Measurements from ENCODE around the gene CLINT1.
"Not testable (repeated sequence)": the region's sequence is repeated elsewhere in the genome, so short reads cannot be mapped to it uniquely, and the experiment has no call there.

CLINT1 gene

GRCh38 chr5:157858527-157859226 is at the start of gene CLINT1:
Gene CLINT1, minus strand, starts transcription at chr5:157859145. Its CDS starts 175 bp downstream, at chr5:157858970.
- peak within 1 kb of the TSS; percentile 89 for H3K4me3 ChIP-seq (ENCODE audit: low read depth, low read length)

DNA sequence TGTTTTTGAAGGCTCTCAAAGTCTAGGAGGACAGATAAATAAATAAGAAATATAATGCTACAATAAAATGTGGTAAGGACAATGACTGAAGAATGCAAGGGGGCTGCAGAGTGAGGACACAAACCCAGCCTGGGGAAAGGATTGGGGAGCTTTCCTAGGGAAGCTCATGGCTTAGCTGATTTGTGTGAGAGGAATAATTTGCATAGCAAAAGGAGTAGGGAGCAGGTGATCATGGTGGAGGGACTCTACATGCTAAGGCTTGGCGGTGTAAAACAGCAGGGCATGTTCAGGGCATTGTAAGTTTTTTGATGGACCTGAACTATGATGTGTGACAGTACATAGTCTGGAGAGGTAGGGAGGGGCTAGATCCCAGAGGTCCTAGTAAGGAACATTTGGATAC is 49.5 kb upstream of the CLINT1 start:
- no peak overlapping the region for H3K4me3 ChIP-seq (ENCODE audit: low read depth, low read length)

DNA sequence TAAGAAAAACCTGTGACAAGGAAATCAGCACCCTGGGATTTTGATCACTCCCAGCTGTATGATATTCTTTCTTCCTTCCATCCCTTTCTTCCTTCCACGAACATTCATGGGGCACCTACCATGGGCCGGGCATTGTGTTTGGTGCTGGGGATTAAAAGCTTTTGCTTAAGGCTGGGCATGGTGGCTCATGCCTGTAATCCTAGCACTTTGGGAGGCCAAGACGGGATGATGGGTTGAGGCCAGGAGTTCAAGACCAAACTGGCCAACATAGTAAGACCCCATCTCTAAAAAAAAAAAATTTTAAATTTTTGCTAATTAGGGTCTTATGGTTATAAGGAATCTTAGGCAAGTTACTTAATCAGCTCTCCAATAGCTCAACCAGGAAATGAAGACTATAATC is 48.5 kb upstream of the CLINT1 start:
- no peak overlapping the region for H3K4me3 ChIP-seq (ENCODE audit: low read depth, low read length)

DNA sequence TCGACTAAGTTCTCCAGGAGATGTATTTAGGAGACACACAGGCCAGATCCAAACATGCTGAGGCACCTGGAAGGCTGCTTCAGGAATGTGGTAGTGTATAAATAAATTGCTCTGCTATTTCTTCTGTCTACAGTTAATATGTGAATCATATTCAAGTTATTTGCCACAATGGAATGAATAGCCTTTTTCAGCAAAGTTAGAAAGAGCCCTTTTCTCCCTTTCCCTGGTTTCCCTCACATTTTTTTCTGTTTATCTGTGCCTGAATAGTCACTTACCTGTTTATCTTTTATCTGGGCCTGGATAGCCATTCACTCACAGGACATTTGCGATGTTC is 44.1 kb upstream of the CLINT1 start:
- H3K4me3 ChIP-seq (ENCODE audit: low read depth, low read length): no peak overlapping the region

DNA sequence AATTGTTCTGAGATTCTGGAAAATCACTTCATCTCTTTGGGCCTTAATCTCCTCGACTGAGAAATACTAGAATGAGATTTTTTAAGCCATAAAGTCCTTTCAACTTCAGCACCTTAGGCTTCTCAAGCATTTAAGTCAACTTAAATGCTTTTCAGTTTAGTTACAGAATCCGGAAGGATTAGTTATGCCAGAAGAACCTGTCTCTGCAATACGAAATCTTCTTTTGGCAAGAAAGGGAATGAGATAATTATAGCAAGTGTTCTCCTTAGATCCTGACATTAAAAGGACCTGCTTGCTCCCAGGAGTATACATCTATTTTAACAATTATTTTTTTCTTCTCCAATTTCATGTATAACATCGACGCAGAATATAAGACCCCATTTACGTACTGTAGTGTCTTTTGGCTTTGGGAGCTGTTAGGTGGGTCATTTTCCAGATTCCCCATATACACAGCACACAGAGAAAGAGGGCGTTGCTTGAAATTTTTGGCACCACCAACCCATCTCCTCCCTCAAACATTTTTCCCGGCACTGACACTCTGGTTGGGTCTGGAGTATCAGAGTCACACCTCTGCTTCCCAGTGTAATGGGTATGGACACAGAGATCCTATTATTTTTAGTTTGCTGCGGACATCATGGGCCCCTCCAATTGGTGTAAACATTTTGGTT is 43.6 kb upstream of the CLINT1 start:
- H3K4me3 ChIP-seq (ENCODE audit: low read depth, low read length): no peak overlapping the region

DNA sequence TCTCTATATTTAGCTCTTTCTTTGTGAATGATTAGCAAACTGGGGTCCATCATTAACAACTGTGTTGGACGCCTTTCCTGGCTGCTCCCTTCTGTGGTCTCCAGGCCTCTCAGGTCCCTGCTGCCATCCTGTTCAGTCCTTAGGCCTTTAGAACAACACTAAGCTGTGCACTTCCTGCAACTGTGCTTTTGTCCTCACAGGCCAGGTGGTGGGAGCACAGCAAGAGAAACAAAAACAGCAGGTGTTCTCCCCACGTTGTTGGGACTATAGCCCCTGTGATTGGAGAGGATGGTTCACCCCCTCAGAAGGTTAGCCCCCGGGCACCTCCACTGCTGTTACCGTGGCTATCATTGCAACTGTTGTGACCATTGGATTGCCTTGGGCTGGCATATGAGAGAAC is 41.7 kb upstream of the CLINT1 start:
- H3K4me3 ChIP-seq (ENCODE audit: low read depth, low read length): no peak overlapping the region

DNA sequence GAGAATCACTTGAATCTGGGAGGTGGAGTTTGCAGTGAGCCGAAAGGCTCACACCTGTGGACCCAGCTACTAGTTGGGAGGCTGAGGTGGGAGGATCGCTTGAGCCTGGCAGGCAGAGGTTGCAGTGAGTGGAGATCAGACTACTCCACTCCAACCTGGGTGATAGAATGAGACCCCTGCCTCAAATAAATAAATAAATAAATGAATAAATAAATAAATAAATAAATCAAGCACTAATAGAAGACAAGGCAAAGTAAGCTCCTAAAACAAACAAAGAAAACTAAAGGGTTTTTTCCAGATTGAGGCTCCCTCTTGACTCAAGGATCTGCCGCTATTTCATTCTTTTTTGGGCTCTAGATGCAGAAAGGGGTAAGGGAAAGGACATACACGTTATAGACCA is 34.7 kb upstream of the CLINT1 start:
- no peak overlapping the region for H3K4me3 ChIP-seq (ENCODE audit: low read depth, low read length)

DNA sequence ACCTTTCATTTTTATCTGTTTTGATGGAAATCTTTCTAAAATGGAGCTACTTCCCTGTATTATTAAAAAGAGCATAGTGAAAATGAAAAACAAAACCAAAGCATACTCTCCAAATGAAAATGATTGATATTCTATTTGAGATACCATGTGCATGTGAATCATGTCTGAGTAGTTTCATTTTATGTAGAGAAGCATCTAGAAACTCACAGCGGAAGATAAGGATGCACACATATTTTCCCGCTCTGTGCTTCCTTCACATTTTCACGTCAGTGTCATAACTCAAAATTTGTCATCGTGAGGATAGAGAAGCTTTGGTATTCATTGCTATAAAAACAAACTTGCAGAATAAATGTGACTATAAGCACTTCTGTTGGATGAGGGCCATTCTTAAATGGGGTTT is 34.0 kb upstream of the CLINT1 start:
- no peak overlapping the region for H3K4me3 ChIP-seq (ENCODE audit: low read depth, low read length)

- H3K4me3 ChIP-seq (ENCODE audit: low read depth, low read length): no peak overlapping the region
These were observed 32.1 kb upstream of the CLINT1 start for GRCh38 chr5:157890836-157891597.

DNA sequence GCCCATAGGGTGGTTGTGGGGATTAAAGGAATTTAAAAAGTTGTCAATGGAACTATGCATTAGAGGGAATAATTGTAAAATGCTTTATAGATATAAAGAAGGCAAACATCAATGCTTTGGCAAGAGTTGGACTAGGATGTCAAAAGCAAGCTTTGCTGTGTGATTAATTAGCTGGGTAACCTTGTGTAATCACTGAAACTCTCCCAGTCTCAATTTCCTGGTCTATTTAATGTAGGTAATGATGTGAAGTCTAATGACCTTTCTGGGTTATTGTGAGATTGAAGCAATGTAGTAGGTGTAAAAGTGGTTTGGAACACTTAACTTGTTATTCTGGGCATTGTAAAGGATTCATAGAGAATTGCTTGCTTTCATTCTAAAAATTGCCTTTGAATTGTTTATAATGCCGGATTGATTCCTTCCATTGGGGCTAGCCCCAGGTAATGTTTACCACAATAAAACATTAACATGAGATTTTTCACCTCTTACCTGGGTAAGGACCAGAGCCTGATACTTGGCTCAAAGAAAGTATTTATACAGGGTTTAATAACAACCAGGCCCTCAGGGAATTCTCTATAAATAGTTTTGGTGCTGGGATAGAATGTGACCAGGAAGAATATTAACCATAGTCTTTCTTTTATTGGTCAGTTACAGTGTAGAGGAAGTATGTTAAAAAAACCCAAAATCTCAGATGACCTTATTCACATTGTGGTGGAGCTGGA is 30.0 kb upstream of the CLINT1 start:
- no peak overlapping the region for H3K4me3 ChIP-seq (ENCODE audit: low read depth, low read length)

GRCh38 chr5:157886796-157887380 is 27.9 kb upstream of the CLINT1 start:
- no peak overlapping the region for H3K4me3 ChIP-seq (ENCODE audit: low read depth, low read length)

DNA sequence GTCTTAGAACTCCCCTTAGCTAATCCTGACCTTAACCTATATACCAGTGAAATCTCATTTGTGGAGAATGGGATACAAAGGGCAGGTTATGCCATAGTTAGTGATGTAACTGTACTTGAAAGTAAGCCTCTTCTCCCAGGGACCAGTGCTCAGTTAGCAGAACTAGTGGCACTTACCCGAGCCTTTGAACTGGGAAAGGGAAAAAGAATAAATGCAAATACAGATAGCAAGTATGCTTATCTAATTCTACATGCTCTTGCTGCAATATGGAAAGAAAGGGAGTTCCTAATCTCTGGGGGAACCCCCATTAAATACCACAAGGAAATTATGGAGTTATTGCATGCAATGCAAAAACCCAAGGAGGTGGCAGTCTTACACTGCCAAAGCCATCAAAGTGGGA is 26.1 kb upstream of the CLINT1 start:
- H3K4me3 ChIP-seq (ENCODE audit: low read depth, low read length): not testable (repeated sequence)

DNA sequence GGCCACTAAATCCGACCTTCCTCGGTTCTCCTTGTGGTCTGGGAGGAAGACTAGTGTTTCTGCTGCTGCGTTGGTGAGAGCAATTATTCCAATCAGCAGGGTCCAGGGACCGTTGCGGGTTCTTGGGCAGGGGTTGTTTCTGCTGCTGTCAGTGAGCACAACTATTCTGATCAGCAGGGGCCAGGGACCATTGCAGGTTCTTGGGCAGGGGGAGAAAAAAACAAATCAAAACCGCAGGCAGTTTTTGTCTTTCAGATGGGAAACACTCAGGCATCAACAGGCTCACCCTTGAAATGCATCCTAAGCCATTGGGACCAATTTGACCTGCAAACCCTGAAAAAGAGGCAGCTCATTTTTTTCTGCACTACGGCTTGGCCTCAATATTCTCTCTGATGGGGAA is 22.6 kb upstream of the CLINT1 start:
- not testable (repeated sequence) for H3K4me3 ChIP-seq (ENCODE audit: low read depth, low read length)

GRCh38 chr5:157877821-157878220 is 18.9 kb upstream of the CLINT1 start:
- H3K4me3 ChIP-seq (ENCODE audit: low read depth, low read length): no peak overlapping the region

DNA sequence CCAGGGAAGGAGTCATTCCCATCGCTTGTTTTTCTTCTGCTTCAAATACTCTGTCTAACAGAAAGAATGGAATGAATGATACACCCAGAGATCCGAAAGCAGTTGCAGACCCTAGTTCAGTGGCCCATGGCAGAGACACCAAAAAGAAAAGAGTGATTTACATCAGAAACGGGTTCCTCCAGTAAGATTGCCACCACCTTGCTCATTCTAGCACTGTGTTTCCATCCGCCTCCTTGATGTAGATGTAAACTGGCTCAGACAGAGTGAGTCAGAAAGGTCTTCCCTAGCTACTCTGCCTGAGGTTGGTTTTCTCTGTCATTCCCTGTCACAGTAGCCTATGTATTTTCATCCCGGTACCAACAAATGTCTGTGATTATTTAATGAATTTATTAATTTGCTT is 15.9 kb upstream of the CLINT1 start:
- H3K4me3 ChIP-seq (ENCODE audit: low read depth, low read length): no peak overlapping the region

DNA sequence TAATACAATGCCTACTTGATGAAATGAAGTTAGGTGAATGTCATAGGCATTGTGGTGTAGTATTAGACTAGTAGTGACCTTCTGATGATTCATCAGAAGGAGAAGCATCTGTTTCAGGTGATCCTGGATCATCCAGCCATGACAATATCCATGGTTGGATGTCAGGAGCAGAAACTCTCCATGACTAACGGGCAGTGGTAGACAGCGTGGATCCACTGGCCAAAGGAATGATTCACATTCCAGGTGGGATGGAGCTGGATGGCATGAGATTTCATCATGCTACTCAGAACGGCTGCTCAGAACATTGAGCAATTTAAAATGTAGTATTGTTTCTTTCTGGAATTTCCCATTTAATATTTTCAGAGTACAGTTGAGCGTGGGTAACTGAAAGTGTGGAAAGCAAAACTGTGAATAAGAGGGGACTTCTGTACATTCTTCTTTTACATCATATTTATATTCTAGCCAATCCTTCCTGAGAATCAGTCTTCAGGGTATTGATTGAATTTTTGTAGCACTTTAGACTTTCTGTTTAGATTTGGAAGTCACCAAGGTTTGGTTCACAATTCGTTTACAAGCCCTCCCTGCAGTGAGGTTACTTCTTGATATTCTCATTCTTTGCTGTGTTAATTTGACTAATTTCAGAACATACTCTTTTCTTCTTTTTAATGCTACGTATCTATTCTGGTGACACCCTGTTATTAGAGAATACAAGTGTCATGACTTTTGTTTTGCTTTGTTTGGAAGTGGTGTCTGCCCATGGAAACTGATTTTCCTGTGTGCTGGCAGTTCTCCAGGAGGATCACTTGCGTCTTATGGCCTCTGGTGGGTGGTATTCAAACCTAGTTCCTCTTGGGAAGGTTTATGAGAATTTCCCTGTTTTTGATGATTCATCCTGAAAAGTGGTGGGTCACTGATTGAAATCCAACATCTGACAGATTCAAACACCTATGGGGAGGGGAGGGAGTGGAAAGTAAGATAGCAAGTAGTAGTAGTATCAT is 12.2 kb upstream of the CLINT1 start:
- no peak overlapping the region for H3K4me3 ChIP-seq (ENCODE audit: low read depth, low read length)

DNA sequence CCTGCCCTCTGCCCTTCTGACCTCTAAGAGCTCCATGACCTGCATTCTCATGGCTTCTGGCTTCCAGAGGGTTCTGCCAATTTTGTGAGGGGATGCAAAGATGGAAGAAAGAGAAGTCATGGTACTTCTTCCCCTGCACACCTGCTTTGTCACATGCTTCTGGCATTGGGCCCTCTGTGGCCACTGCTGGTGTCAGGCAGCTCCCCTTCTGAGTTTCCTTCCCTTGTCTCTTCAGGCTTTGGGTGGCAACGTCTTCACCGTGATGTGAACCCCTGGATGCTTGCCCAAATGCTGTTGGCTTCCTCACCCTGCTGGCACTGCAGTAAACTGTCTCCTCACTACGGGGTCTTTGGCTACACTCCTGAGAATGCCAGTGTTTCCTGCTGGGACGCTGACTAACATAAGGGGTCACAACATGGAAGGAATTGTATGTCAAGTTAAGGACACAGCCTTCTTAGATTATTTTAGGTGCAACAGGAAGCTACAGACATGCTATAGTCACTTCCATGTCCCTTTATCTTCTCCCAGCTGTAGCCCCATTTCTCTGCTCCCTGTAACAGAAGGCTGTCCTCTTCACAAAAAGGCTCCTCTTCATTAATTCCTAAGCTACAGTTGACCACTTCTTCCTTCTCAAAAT is 8.9 kb upstream of the CLINT1 start:
- H3K4me3 ChIP-seq (ENCODE audit: low read depth, low read length): no peak overlapping the region

DNA sequence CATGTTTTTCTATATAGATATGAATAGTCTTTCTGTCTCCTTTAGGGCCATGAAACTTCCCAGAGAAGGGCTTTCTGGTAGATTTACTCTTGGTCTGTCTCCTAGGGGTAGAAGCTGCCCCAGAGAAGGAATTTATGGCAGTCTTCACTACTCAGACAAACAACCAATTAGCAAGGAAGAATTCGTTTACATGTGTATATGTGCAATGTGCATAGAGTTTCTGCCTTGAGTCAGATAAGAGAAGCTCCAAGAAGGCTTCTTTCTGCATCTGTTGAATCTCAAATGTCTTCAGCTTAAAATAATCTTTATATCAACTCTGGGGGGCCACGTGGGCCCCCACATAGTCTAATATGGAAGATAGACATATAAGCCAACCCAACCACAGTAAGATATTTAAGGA is 7.6 kb upstream of the CLINT1 start:
- no peak overlapping the region for H3K4me3 ChIP-seq (ENCODE audit: low read depth, low read length)

DNA sequence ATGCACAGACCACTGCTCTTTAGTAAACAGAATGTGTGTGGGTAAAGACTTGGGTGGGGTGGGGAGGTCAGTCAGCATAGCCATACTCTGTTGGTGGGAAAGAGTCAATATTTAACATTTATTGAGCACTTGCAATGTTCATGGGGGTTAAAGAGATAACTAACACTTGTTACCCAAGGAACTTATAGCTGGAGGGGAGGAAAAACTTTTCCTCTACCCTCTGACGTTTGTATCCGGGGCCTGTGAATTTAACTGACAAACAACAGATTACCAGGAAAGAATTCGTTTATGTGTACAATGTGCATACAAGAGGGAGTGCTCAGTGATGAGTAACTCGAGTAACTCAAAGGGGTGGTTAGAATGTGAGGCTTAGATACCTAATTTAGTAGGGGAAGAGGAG is 6.8 kb upstream of the CLINT1 start:
- H3K4me3 ChIP-seq (ENCODE audit: low read depth, low read length): no peak overlapping the region

GRCh38 chr5:157864067-157864466 is 5.1 kb upstream of the CLINT1 start:
- H3K4me3 ChIP-seq (ENCODE audit: low read depth, low read length): no peak overlapping the region

Data from iPS-11a (cell line).